ENCODE data around the gene CCDC157.

CCDC157 gene

GRCh38 chr22:30423959-30424533, 67.2 kb downstream of the CCDC157 start (continued):
- TF ChIP-seq ZBTB11 (tag by site-specific recombination; conservative IDR thresholded peaks at IDR 0.05; ENCODE audit: low read depth) (peak; percentile 83), ZNF585B (tag by site-specific recombination; IDR thresholded peaks at IDR 0.05) (no peak), ZBTB17 (tag by site-specific recombination; IDR thresholded peaks at IDR 0.05) (peak; percentile 97), ZNF768 (tag by site-specific recombination; IDR thresholded peaks at IDR 0.05) (no peak), TCF7L2 (IDR thresholded peaks at IDR 0.05; ENCODE audit: borderline replicate concordance, low read depth, low read length) (no peak; the same call in 1 of the 2 replicates), ZEB2 (tag by site-specific recombination; IDR thresholded peaks at IDR 0.05) (peak; percentile 97), KLF10 (tag by site-specific recombination; IDR thresholded peaks at IDR 0.05) (peak; percentile 58; the same call in 1 of the 2 replicates), PBX3 (CRISPR knock-in tag; IDR thresholded peaks at IDR 0.05) (peak; percentile 87; the same call in 1 of the 2 replicates), ZNF514 (tag by site-specific recombination; IDR thresholded peaks at IDR 0.05) (no peak), ZNF335 (tag by site-specific recombination; conservative IDR thresholded peaks at IDR 0.05) (peak; percentile 97), ZNF549 (tag by site-specific recombination; IDR thresholded peaks at IDR 0.05) (no peak), ZNF221 (tag by site-specific recombination; IDR thresholded peaks at IDR 0.05; ENCODE audit: borderline replicate concordance) (0 out of 2 replicates have a peak, but pooled peaks have one; percentile 32), ZBTB7A (tag by site-specific recombination; IDR thresholded peaks at IDR 0.05; ENCODE audit: low read depth) (peak; percentile 97), KLF16 (tag by site-specific recombination; IDR thresholded peaks at IDR 0.05) (peak; percentile 95), EGR2 (tag by site-specific recombination; IDR thresholded peaks at IDR 0.05; ENCODE audit: low read depth) (peak; percentile 83), GLI4 (tag by site-specific recombination; IDR thresholded peaks at IDR 0.05) (no peak), ZNF623 (tag by site-specific recombination; IDR thresholded peaks at IDR 0.05) (peak; percentile 5; the same call in 1 of the 2 replicates), BCL6B (tag by site-specific recombination; IDR thresholded peaks at IDR 0.05) (0 out of 2 replicates have a peak, but pooled peaks have one; percentile 56), PRDM10 (tag by site-specific recombination; IDR thresholded peaks at IDR 0.05) (peak; percentile 84), PRDM2 (tag by site-specific recombination; IDR thresholded peaks at IDR 0.05; ENCODE audit: borderline replicate concordance) (no peak), GLIS2 (tag by site-specific recombination; IDR thresholded peaks at IDR 0.05) (peak; percentile 69), ZNF76 (tag by site-specific recombination; IDR thresholded peaks at IDR 0.05; ENCODE audit: borderline replicate concordance, low read depth) (peak; percentile 95), YY2 (tag by site-specific recombination; IDR thresholded peaks at IDR 0.05) (peak; percentile 92)
